Stimulated activated CD4-positive, alpha-beta T cell treated with anti-CD3 and anti-CD28 coated beads, Interleukin-1b, Interleukin-23, amount 100 ng/mL, for 4 hours (primary cell): ENCODE measurements around the gene RNU1-4.
A peak's percentile ranks its signal among the peaks of the same experiment; 100 is the strongest.
"Not testable (repeated sequence)": the region's sequence is repeated elsewhere in the genome, so short reads cannot be mapped to it uniquely, and the experiment has no call there.

Experiments used
- DNase-seq, 2 donors: peaks; one replicate each; pipeline ENCODE4 v3.0.0-alpha.2; 2020; ENCODE audit warnings: low read depth in 2 of 2

The RNU1-4 gene

DNA sequence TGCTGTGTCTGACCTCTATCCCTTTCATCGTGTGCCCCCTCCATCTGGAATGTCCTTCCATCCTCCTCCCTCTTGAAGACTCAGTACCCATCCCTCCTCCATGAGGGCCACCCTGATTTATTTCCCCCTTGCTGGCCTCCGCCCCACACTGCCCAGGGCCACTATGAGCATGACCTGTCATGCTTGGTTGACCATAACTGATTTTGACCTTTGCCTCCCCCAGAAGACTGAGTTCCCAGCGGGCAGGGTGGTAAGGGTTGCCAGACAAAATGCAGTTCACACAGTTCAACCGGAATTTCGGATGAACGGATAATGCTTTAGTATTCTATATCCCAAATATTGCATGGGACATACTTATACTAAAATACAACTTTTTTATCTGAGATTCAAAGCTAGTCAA is 31.6 kb upstream of the RNU1-4 start:
- DNase-seq = not testable (repeated sequence)

DNA sequence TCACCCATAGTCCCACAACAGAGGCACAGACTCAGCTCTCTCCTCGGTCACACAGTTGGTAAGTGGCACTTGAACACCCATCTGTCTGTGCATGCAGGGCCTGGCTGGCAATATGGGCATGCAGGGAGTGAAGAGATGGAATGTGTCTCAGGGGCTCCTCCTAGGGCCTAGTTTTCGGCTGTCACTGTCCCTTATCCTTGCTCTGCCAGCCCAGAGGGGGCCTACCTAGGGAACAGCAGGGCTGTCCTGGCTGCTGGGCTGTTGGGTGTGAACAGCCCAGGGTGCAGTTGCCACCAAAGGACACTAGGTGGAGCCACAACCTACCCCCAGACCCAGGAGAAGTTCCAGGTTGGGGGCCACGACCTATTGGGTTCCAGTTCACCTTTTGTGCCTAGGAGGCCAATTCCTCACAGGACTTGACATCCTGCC is 30.6 kb upstream of the RNU1-4 start:
- peak in 1 of 2 donors; percentile 25 for DNase-seq

DNA sequence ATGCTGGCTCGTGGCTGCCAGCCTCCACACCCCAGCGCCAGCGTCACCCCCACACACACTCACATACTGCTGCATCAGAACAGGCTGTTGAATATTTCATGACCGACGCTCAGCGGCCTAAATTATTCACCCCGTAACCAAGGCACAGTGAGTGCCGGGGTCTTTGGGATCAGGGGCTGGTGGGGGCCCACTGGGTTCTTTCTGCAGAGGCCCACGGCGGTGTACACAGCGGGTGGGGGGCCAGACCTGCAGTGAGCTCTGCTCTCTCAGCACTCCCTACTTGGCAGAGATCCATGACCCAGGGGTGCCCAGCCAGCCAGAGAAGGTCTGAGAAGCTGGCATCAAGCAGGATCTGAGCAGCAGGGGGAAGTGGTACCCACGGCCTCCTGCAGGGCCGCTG is 29.7 kb upstream of the RNU1-4 start:
- not testable (repeated sequence) for DNase-seq

DNA sequence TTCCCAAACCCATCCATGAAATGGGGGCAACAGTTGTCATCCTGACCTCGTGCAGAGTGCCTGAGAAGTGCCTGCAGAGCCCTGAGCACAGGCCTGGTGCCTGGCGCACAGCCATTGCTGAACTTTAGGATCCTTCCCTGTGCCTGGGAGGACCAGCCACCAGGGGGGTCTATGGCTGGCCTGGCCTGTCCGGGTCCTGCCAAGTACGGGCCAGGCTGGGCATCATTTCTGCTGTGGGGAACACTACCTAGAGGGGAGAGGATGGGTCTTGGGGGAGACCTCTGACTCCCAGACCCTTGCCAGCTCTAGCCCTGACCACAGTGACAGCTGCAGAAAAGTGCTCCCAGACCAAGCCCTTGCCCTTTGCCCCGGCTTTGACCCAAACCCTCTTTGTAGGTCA is 28.2 kb upstream of the RNU1-4 start:
- DNase-seq = not testable (repeated sequence)

DNA sequence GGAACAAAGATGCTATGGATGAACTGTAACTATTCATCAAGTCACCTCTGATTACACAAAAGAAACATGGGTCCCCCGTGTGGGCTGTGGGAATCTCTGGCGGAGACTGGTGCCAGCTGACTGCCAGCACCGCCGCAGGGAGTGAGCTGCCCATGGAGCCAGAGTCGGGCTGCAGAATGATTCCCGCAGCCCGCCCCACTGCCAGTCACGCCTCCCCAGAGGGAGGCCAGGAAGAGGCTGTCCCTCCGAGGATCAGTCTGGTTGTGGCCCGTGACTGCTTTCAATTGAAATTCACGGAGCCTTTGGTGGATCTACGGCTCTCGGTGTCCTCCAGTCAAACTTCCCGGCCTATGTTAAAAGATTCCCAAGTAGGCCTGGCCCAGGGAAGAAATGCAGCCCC is 27.7 kb upstream of the RNU1-4 start:
- not testable (repeated sequence) for DNase-seq

DNA sequence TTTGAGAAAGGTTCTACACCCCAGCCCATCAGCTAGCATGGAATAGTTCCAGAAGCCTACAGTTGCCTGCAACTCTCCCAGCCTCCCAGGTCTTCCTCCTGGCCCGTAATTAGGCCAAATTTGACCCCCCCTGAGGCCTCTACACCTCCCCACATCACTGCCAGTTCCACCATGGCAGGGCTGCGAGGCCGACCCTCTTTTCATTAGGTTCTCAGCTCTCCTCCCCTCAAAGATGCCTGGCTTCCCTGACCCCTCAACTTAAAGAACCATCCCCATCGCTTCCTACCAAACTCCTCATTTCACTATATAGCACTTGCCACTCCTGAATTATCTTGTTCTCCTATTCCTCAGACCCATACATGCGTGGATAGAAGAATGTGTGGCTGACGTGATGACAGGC is 27.3 kb upstream of the RNU1-4 start:
- not testable (repeated sequence) for DNase-seq

DNA sequence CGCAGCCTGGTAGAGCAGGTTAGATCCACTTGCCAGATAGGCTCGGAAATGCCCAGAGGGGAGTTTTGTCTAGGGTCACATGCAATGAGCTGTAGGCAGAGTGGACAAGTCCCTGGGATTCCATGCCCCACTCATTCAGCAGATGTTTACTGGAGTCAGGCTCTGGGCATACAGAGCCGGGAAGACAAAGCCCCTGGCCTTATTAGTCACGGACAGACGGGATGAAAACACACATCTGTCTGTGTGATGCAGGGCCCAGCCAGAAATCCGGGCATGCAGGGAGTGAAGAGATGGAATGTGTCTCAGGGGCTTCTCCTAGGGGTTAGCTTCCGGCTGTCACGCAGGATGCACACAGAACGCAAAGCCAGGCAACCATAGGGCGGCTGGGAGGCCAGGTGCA is 26.8 kb upstream of the RNU1-4 start:
- not testable (repeated sequence) for DNase-seq

DNA sequence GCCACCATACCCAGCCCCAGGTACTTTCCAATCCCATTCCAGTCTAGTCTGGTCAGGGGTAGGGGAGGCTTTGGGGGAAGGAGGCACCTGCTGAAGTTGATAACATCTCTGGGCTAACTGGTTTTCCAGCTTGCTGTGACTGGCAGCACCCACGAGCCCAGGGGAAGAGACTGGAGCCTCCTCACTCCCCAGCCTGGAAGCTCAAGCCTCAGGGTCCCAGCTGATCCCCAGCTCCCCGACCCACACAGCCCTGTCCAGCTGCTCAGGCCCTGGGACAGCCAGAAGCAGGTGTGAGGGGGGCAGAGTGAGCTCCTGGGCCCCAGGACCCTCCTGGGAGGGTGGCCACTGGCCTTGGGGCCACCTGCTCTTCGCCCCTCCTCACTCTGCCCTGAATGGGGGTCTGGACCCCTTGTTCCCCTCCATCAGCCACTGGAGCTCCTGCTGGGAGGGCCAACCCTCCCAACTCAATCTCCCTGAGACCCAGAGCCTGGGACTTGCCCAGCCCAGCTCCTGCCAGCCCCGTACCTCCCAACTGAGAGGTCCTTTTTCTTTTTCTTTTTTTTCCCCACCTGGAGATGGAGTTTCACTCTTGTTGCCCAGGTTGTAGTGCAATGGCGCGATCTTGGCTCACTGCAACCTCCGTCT is 23.5 kb upstream of the RNU1-4 start:
- DNase-seq = no peak

DNA sequence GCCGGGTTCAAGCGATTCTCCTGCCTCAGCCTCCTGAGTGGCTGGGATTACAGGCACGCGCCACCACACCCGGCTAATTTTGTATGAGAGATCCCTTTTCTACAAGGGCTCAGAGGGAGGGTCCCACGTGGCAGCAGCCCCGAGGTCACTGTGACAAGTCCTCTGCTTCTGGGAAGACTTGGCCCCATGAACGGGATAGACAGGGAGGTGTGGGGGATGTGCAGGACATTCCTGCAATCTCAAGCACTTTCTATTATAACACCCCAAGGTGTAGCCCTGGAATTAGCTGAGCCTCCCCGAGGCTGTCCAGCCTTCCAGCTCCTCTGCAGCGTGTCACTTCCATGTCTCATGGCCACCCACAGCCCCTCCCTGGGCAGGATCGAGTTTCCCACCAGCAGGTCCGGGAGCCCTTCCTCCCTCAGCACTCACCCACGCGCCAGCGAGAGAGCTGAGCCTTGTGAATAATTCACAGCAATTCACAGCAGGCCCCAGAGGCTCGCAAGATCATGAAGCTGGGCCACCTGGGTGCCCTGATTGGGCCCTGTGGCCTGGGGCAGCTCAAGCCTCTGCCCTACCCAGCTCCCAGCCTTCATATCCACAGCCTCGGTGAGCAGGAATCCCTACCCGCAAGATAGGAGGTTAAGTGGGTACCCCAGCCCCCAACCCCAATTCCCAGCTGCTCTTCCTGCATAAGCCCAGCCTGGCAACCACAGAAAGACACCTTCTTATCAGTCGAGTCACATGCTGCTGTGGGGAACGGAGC is 22.8 kb upstream of the RNU1-4 start:
- no peak for DNase-seq

DNA sequence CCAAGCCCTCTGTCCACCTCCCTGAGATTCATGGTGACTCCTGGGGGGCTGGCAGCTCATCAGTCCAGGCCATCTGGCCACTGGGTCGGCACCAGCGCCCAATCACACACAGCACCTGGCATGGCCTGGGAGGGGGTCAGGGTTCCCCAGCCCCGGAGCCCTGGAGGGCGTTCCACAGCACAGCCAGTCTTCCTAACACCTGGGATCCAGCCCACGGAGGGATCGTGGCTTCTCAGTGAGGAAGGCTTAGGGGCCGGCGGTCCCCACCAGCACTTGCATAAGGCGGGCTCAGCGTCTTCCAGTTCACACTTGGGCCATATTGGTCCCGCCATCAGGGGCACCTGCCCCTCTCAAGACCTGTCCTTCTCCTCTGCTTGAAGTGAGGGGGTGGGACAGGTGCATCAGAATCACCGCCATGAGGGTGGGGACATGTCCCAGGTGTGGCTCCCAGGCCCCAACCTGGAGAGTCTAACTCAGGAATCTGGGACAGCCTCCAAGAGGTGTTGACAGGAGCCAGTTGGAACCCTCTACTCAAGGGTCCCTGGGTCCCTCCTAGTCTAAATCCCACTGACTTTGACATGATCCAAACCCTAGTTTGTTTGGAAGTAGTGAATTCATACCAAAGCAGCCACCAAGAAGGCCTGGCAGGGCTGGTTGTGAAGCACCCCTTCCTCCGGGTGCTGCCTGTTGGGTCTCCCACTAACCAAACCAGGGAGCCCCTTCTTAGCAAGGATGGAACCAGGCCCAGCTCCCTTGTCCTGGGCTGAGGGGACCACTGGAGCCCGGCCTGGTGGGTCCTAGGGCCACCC is 22.0 kb upstream of the RNU1-4 start:
- DNase-seq = not testable (repeated sequence)

DNA sequence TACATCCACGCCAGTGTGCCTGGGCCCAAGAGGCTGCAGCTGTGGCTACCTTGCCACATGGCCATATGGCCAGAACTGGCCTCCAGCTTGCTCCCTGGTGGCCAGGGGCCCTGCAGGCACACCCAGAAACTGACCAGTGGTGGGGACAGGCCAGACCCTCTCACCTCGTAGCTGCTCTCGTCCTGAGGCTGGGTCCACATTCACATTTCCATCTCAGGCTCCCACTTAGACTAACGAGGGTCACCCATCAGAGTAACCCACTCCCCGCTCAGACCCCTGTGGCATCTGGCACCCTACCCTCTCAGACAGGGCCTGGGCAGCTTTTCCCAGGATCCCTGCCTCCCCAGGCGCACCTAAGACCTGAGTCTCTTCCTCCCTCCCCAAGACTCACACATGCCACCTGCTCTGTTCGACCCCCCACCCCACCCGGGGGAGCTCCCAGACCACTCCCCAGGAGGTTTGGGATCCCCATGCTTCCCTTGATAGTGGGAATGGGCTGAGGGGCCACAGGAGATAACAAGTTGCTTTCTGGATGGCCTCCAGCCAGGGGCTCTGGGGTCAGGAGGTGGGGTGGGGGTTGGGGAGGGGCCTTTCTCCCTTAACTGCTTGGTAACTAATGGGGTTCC is 21.3 kb upstream of the RNU1-4 start:
- DNase-seq = no peak

DNA sequence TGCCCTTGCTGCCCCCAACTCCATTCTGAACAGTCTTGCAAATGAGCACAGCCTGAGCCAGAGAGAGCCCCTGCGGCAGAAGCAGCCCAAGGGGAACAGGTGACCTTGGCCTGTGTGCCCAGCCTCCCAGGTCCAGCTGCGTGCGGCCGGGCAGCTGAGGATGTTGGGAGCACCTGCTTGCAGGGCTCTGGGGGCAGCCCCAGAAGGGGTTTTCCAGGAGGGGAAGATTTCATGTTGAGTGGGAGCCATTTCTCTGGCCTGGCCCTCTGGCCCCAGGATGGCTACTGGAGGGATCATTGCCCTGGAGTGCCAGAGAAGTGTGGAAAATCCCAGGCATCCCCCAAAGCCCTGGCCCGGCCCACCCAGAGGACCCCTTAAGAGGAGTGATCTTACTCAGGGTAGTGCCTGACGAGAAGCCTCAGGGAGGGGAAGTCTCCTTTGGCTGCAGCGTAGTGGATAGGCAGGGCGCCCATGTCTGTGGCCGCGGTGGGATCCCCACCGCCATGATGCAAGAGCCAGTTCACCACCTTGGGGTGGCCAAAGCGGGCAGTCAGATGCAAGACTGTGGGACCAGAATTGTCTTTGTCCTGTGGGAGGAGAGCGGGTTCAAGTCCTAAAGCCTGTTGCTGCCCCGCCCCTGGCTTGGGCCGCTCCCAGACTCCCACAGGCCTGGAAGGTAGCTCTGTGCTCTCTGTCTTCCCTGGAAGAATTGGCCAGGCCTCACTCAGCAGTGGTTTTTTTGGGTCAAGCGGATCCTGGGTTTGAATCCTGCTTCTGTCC is 20.6 kb upstream of the RNU1-4 start:
- DNase-seq = no peak

DNA sequence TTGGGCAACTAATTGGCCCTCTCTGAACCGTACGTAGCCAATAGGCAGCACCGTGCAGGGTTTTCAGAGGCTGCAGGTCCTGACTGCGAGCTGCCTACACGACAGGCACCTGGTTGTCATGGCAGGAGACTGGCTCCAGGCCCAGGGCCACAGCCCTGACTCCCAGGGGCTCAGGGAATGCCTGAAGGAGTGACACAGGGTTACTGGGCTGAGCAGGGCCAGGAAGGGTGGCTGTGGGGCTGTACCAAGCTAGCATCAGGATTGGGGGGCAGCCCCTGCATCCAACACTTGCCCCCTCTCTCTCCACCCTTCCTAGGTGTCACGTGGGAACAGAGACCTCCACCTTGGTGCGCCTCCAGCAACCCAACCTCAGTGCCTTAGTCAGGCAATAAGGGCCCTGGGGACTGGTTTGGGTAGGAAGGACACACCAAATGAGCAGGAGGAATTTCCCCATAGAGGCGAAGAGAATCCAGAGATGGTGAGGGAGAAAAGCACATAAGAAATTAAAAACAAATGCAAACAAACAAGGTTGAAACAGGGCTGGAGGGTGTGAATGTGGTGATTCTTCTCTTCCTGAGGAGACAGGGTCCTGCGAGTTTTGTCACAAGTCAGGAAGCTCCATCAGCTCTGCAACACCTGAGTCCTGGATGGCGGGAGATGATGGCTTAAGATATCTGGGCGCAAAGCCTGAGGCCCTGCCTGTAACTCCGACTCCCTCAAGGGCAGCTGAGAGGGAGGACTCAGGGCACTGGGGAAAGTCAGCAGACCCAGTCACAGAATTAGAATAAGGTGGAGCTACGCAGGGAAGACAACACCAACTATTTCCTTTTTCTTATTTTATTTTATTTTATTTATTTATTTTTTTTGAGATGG is 19.7 kb upstream of the RNU1-4 start:
- no peak for DNase-seq

DNA sequence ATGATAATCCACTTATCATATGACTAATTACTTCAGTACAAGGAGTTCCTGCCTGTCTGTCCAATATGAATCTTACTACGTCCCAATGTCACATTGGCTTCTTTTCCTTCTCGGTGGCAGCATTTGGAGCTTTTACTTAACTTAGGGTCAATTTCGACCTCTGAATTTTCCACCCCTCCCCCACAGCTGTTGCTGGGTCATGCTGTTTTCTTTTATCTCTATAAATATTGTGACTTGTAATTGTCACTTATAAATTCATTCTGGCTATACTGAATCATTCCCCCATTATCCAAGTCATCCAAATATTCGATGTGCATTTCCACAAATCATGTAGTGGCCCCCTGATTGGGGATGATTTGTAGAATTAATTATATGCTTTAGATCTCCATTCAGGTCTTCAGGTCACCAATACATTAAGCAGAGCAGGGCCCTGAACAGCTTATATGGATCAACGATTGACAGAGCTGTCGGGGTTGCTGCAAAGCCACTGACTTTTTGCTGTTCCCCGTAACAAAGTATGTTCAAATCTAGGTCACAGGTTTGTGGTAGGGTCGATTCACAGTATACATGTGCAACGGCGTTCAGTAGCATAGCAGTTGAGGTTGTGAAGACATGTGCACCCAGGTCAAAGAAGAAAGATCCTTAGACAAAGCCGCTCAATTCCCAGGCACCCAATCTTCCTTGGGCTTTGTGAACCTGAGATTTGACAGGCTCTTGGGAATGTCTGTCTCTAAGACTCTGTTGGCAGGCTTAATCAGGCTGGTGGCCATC is 18.3 kb upstream of the RNU1-4 start:
- no peak for DNase-seq

DNA sequence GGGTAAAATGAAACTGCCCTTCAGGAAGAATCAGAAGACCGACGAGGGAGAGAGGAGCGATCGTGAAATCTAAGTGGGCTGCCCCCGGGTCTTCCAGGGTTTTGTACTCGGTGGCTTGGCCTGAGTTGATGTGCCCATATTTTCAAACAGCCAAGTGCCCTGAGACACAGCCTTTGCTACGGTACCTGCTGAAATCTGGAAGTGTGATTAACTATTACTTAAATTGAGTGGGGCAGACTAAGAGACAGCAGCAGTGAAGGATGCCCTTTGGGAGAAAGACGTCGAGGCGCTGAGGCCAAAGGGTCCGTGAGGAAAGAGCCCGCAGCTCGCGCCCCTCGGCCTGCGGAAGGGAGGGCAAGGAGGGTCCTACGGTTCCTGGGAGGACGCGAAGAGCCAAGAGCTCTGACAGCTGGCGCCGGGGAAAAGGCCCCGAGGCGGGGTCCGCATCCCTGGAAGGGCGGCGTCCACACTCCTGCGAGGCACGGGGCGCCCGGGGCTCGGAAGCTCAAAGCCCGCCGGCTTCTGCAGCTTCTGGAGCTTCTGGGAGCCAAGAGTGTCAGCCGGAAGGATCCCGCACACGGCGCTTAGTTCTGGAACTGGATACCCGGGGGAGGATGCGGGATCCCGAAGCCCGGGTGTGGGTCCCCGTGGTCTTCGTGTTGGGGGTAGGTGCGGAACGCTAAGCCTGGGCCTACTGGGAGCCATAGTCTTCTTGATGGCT is 15.4 kb upstream of the RNU1-4 start:
- DNase-seq = no peak

DNA sequence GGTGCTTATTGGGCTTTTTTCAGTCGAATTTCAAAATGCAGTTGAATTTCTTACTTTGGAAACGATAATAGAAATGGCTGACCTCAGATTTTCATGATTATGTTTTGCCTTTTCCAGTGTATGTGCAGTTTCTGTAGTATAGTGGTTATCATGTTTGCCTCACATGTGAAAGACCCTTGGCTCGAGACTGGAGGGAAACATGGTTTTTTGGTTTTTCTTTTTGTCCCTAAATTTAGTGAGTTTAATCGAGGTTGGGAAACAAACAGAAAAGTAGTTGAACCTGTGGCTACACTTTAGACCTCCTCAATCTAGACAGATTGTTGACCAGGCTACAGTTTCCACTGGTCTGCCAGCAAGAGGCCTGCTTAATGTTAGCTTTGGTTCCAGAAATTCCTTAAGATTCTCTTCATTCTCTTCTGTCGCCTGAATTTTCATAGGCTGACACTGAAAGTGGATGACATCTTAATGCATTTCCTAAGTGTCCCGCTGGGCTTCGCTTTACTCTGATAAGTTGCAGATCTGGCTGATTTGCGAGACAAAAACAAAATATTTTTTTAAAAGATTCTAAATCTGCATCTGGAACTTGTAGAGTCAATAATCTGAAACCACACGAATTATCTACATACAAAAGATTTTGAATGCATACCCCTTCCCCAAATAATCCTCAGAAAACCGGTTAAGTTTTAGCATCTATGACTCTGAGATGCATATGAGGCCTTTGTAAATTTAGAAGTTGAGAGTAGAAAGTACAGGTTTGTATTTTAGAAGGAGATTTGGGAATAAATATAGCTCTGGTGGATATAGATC is 14.7 kb upstream of the RNU1-4 start:
- DNase-seq = not testable (repeated sequence)

DNA sequence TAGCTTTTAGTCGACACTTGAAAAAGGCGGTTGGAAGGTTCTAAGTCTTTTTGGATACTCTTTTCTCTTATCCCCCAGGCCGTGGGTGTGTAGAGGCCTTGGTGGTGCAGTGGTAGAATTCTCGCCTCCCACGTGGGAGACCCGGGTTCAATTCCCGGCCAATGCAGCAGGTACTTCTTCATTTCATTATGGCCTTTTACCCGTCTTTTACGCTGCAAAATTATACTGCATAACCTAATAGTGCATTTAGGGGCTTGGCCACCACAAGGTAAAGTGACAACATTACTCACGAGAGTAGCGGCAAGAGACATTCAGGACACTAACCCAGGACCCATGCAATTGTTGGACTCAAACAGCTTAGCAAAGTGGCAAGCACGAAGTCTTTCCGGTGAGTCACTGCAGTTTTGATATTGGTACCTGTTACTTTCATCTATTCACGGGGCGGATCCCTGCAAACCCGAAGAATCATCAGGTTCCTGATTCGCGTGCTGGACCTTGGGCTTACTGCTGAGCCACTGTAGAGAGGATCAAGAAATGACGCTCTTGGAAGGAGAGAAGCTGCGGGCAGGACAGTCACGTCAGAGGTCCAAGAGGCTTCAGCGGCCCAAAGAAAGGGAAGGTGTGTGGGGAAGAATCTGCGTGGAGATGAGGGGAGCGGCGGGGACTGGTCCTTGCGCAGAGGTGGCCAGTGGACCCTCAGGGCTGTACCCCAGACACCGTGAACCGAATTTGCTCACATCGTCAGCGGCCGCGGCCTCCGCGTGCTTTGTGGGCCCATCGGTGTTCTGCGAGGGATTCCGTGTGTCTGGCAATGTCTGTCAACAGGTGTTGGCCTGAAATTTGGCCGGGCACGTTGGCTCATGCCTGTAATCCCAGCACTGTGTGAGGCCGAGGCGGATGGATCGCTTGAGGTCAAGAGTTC is 12.9 kb upstream of the RNU1-4 start:
- DNase-seq = peak; percentile 20
